SK-N-SH (cell line): ENCODE measurements around the gene HAVCR1.

Experiments
- FOSL2 ChIP-seq: IDR thresholded peaks from 2 replicates; pipeline ENCODE4 v1.4.0; 2012; ENCODE audit warnings: low read depth, mild to moderate bottlenecking, moderate library complexity, borderline replicate concordance
- SIN3A ChIP-seq: IDR thresholded peaks from 2 replicates; pipeline ENCODE4 v1.6.1; 2012; ENCODE audit warnings: low read depth, mild to moderate bottlenecking, low read length, moderate library complexity, borderline replicate concordance
- TF ChIP-seq, protein P1 (sequence below): fragments of 200-600 bp; sonication (generic); IDR thresholded peaks from 2 replicates; pipeline ENCODE4 v1.6.1; 2017; ENCODE audit warnings: antibody characterized with exemption, mild to moderate bottlenecking, moderate library complexity

DNA sequence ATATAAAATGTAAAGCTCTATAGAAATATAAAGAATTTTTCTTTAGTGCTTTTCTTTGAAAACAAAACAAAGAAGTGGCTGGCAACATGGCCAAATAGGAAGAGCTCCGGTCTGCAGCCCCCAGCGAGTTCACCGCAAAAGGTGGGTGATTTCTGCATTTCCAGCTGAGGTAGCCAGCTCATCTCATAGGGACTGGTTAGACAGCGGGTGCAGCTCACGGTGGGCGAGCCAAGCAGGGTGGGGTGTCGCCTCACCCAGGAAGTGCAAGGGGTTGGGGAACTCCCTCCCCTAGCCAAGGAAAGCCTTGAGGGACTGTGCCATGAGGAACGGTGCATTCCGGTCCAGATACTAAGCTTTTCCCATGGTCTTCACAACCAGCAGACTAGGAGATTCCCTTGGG is 74.9 kb downstream of the HAVCR1 start:
- no peak for TF ChIP-seq FOSL2
- TF ChIP-seq, protein P1, sequence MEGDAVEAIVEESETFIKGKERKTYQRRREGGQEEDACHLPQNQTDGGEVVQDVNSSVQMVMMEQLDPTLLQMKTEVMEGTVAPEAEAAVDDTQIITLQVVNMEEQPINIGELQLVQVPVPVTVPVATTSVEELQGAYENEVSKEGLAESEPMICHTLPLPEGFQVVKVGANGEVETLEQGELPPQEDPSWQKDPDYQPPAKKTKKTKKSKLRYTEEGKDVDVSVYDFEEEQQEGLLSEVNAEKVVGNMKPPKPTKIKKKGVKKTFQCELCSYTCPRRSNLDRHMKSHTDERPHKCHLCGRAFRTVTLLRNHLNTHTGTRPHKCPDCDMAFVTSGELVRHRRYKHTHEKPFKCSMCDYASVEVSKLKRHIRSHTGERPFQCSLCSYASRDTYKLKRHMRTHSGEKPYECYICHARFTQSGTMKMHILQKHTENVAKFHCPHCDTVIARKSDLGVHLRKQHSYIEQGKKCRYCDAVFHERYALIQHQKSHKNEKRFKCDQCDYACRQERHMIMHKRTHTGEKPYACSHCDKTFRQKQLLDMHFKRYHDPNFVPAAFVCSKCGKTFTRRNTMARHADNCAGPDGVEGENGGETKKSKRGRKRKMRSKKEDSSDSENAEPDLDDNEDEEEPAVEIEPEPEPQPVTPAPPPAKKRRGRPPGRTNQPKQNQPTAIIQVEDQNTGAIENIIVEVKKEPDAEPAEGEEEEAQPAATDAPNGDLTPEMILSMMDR: no peak
- TF ChIP-seq SIN3A: no peak
